ENCODE results near the gene MOGAT3.

MOGAT3 gene

GRCh38 chr7:101233907-101234547, 33.2 kb upstream of the MOGAT3 start:
- no peak for DNase-seq

- DNase-seq = no peak
Observed at GRCh38 chr7:101232141-101232850, 31.5 kb upstream of the MOGAT3 start.

DNA sequence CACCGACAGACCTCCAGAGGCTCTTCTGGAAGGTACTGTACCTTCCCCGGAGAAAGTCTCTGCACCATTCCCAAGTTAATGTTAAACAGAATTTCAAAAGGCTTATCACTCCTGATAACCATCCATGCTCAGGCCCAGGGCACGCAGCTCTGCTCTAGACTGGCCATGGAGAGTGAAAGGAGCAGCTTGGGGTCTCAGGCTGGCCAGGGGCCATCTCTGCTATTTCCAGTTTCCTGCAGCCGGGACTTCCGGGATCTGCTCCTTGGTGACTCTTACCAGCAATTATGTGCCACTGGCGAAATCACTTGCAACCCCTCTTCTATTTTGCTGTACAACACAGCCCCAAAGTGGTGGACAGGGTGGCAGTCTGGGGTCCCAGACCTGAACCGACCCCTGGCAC, 30.8 kb upstream of the MOGAT3 start:
- DNase-seq = no peak

DNA sequence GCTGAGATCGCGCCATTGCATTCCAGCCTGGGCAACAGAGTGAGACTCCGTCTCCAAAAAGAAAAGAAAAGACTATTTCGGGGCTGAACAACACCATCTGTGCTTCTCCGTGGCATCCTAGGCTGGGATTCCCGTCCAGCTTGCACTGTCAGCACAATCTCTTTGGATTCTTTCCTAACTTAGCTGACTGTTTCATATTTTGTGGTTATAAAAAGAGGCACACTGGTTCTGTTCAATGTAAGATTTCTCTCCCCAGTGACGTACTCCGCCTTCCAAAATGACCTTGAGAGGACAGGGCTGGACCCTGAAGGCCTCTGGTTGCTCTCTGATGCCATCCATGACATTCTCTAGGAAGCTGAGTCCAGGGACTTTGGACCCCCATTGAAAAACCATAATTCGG, 25.9 kb upstream of the MOGAT3 start:
- no peak for DNase-seq

DNA sequence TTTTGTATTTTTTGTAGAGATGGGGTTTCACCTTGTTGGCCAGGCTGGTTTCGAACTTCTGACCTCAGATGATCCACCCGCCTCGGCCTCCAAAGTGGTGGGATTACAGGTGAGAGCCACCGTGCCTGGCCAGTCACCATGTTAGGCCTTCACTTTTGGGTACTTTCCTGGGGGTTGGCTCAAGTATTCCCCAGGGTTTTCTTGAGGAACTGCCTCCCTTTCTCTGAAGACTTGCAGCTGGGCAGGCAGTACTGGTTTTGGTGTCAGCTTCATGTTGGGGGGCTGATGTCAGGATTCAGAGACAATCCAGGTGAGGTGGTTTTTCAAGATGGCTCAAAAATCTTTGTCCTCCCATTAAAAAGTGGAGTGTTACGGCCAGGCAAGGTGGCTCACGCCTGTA, 24.8 kb upstream of the MOGAT3 start:
- no peak for DNase-seq

GRCh38 chr7:101223528-101223927, 22.7 kb upstream of the MOGAT3 start:
- no peak for DNase-seq

- DNase-seq = no peak
Observed at GRCh38 chr7:101222275-101222830, 21.5 kb upstream of the MOGAT3 start.

GRCh38 chr7:101220295-101220694, 19.5 kb upstream of the MOGAT3 start:
- no peak for DNase-seq

DNA sequence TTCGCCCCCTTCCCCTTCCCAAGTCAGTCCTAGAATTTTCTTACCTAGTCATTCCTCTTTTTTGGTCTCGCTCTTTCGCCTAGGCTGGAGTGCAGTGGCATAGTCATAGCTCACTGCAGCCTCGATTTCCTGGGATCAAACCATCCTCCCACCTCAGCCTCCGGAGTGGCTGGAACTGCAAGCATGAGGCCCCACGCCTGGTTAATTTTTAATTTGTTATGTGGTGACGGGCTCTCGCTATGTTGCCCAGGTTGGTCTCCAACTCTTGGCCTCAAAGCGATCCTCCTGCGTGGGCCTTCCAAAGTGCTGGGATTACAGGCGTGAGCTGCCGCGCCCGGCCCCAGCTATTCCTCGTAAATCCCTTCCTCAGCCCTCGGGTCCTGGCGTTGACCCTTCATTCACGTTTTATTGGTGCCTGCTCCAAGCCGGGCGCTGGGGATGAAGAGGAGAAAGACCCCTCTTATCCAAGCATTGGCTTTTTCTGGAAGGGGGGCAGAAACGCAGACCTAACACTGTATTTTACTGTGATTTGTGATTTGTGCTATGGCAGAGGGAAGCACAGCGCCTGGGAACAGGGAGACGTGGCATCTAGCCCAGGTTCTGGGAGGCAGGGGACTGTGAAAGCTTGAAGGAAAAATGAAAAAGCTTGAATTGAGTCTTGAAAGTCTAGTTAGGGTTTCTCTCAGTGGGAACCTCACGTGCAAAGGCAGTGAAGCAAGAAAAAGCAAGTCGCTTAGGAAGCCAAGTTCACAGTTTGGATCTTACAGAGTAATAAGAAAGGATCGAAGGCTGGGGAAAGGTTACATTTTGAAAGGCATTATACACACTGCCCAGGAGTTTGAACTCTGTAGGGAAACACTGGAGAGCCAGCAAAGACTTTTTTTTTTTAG, 17.6 kb upstream of the MOGAT3 start:
- DNase-seq = no peak

GRCh38 chr7:101217388-101218235, 16.8 kb upstream of the MOGAT3 start, which contains the start of the genes PLOD3 and ZNHIT1:
Gene PLOD3 (minus strand): TSS chr7:101217581. CDS start chr7:101217274, 307 bp downstream.
Gene ZNHIT1 (plus strand): TSS chr7:101218165. CDS start chr7:101218196, 31 bp downstream.
- peak; percentile 98 for DNase-seq

DNA sequence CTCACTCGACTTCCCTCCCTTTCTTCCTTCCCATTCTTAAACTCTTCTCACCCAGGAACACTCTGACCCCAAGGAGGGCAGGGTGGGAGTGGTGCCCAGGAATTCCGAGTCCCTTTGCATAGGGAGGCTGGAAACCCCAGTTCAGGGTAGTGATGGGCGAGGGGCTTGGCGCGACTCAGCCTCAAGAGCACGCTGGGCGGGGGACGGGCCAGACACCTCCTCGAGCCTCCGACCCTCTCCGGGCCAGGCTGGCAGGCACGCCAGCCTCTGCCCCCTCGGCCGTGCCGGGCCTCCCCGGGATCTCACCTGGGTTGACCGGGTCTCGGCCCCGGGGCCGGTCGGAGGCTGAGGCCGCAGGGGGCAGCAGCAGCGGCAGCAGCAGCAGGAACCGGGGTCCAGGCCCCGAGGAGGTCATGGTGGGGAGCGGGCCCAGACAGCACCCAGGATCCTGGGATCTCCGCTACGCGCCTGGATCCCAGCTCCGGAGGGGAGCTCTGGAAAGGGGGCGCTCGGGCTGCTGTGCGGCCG, 16.1 kb upstream of the MOGAT3 start:
- DNase-seq = no peak

- DNase-seq = peak in 1 of 2 donors; percentile 14
Observed at GRCh38 chr7:101216001-101216859, 15.4 kb upstream of the MOGAT3 start.

GRCh38 chr7:101212014-101212413, 11.2 kb upstream of the MOGAT3 start:
- DNase-seq = no peak

GRCh38 chr7:101211501-101211900, 10.7 kb upstream of the MOGAT3 start:
- no peak for DNase-seq

GRCh38 chr7:101210143-101210542, 9.3 kb upstream of the MOGAT3 start:
- no peak for DNase-seq

DNA sequence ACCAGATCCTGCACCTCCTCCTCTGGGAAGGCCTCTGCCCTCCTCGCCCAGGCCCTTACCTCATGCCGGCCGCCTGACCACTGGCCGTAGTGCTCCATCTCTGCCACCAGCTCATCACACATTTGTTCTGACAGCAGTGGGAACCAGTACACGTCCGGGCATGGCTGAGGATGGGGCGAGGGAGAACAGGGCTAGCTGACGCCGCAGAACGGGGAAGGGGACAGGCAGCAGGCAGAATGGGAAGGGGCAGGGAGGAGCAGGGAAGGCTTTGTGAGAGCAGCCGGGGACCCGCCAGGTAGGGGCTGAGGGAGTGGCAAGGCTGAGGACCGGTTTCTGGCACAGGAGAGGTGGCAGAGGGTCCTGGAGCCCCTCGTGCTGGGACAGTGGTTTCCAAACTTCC, 8.0 kb upstream of the MOGAT3 start:
- DNase-seq = no peak

- no peak for DNase-seq
Observed at GRCh38 chr7:101207459-101207858, 6.6 kb upstream of the MOGAT3 start.

GRCh38 chr7:101206665-101207042, 5.8 kb upstream of the MOGAT3 start:
- no peak for DNase-seq

- DNase-seq = no peak
Observed at GRCh38 chr7:101205901-101206664, 5.2 kb upstream of the MOGAT3 start.
